ENCODE data around the gene NFS1. TPM values are rescaled to one million over a fixed set of nuclear protein-coding genes. Genes with fewer than 3 reads are reported as not detected.
A peak's percentile ranks its signal among the peaks of the same experiment; 100 is the strongest.

NFS1 gene
- polyA plus RNA-seq, 2 of the 4 experiments (the other 2 are of a cell fraction): 44.0 to 50.5 TPM

- CTCF ChIA-PET: interaction anchor here (1.3 to 1.6 kb wide), 2 partner anchors 12 to 15 kb away, joined by 3 to 4 read pairs; no protein-coding TSS in a partner anchor
- TF ChIP-seq EHF (CRISPR knock-in tag; IDR thresholded peaks at IDR 0.05) (no peak), CEBPB (IDR thresholded peaks at IDR 0.05) (no peak), FOSL2 (IDR thresholded peaks at IDR 0.05) (no peak), FOSL2 (CRISPR knock-in tag; IDR thresholded peaks at IDR 0.05) (no peak), HOXB5 (CRISPR knock-in tag; IDR thresholded peaks at IDR 0.05) (no peak), KDM1A (IDR thresholded peaks at IDR 0.05; ENCODE audit: low read depth) (no peak), CHD2 (IDR thresholded peaks at IDR 0.05; ENCODE audit: low read length, partially characterized antibody) (no peak), EHMT2 (IDR thresholded peaks at IDR 0.05; ENCODE audit: low read depth) (no peak), FOXS1 (CRISPR knock-in tag; IDR thresholded peaks at IDR 0.05) (no peak), NR3C1 (IDR thresholded peaks at IDR 0.05) (no peak), TP53 (CRISPR knock-in tag; IDR thresholded peaks at IDR 0.05) (no peak), PHF8 (IDR thresholded peaks at IDR 0.05; ENCODE audit: borderline replicate concordance, low read depth) (no peak), HMGXB4 (CRISPR knock-in tag; IDR thresholded peaks at IDR 0.05; ENCODE audit: borderline replicate concordance) (no peak), REST (IDR thresholded peaks at IDR 0.05) (no peak), MAX (IDR thresholded peaks at IDR 0.05) (no peak), ESRRA (IDR thresholded peaks at IDR 0.05; ENCODE audit: borderline replicate concordance, low read length) (no peak), HOXB13 (CRISPR knock-in tag; IDR thresholded peaks at IDR 0.05; ENCODE audit: low read depth) (no peak), MAFK (IDR thresholded peaks at IDR 0.05; ENCODE audit: partially characterized antibody) (no peak), JUN (IDR thresholded peaks at IDR 0.05) (no peak)
- H3K27ac ChIP-seq: peak overlapping the region in 1 of 2 experiments; percentile 38; a peak in 2 of 6 replicates
- peaks cover 8% of the 10 kb centered on the region; the same call in 2 of the 3 replicates for H3K4me1 ChIP-seq
- H3K4me3 ChIP-seq: no peak overlapping the region
- no peak for FAIRE-seq
- ATAC-seq: no peak
- no peak for DNase-seq (ENCODE audit: low read depth in 1 of 2, low spot score in 1 of 2)
- 95% methylated on average over 11 of the region's 13 CpGs for WGBS (ENCODE audit: missing lambda C conversion rate)
- no peaks in the 10 kb centered on the region for H3K9me3 ChIP-seq
- H3K4me2 ChIP-seq: no peak overlapping the region
- POLR2A ChIA-PET: no interaction called here
Measured at GRCh38 chr20:35626386-35627001, 72.7 kb downstream of the NFS1 start.

GRCh38 chr20:35625584-35626385, 73.4 kb downstream of the NFS1 start:
- no peaks in the 10 kb centered on the region for H3K9me3 ChIP-seq
- FAIRE-seq: no peak
- H3K4me2 ChIP-seq: no peak overlapping the region
- no peak for DNase-seq (ENCODE audit: low read depth in 1 of 2, low spot score in 1 of 2)
- no peak for ATAC-seq
- 88% methylated on average over 6 of the region's 6 CpGs for WGBS (ENCODE audit: missing lambda C conversion rate)
- POLR2A ChIA-PET: no interaction called here
- H3K4me1 ChIP-seq: peaks cover 8% of the 10 kb centered on the region; the same call in 2 of the 3 replicates
- CTCF ChIA-PET: interaction anchor here (0.7 to 1.6 kb wide), 4 partner anchors 9 to 32 kb away, joined by 3 to 4 read pairs (median 3); no protein-coding TSS in a partner anchor
- TF ChIP-seq HOXA7 (CRISPR knock-in tag; IDR thresholded peaks at IDR 0.05) (no peak), MYC (IDR thresholded peaks at IDR 0.05; ENCODE audit: borderline replicate concordance, low read length) (no peak), HOXB13 (CRISPR knock-in tag; IDR thresholded peaks at IDR 0.05; ENCODE audit: low read depth) (no peak), SREBF2 (IDR thresholded peaks at IDR 0.05) (no peak), HOXB5 (CRISPR knock-in tag; IDR thresholded peaks at IDR 0.05) (no peak), RNF2 (IDR thresholded peaks at IDR 0.05; ENCODE audit: borderline replicate concordance, low read depth) (no peak), ZNF302 (CRISPR knock-in tag; IDR thresholded peaks at IDR 0.05) (no peak)
- no peak overlapping the region for H3K4me3 ChIP-seq
- H3K27ac ChIP-seq: peak overlapping the region in 1 of 2 experiments; percentile 38; a peak in 1 of 6 replicates
